GM12875 (cell line): Measurements from ENCODE around the gene MARVELD2.
"Not testable (repeated sequence)": the region's sequence is repeated elsewhere in the genome, so short reads cannot be mapped to it uniquely, and the experiment has no call there.

ENCODE experiments used
- H3K4me3 ChIP-seq: one replicate; pipeline ENCODE4 v1.5.1; 2011; ENCODE audit warnings: low read depth, low read length, control low read depth
- CTCF ChIP-seq: IDR thresholded peaks from 2 replicates; pipeline ENCODE4 v1.5.1; 2011; ENCODE audit warnings: low read depth, mild to moderate bottlenecking, control low read depth, inconsistent platforms, low read length, moderate library complexity, borderline replicate concordance; ENCODE audit not compliant: insufficient read depth

Gene MARVELD2

DNA sequence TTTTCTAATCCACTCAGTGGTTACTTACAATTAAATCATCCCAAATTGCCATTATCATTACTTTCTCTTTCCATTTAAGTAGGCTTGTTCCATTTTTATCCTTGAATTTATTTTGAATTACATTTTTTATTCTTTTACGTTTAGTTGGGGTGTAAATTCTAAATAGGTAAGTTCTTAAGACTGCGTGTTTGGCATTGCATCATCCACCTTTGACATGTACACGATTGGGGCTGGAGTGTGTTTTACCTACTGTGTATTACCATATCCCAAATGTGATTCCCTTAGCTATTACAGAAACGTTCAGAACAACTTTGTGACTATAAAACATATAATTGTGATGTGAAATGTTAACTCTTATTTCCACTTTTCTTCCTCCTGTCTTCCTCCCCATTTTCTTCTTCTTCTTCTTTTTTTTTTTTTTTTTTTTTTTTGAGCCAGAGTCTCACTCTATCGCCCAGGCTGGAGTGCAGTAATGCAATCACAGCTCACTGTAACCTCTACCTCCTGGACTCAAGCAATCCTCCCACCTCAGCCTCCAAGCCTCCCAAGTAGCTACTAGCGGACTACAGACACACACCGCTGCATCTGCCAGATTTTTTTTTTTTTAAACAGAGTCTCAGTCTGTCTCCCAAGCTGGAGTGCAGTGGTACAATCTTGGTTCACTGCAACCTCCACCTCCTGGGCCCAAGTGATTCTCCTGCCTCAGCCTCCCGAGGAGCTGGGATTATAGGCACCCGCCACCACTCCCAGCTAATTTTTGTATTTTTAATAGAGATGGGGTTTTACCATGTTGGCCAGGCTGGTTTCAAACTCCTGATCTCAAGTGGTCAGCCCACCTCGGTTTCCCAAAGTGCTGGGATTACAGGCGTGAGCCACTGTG, 16.7 kb downstream of the MARVELD2 start:
- no peak for TF ChIP-seq CTCF
- H3K4me3 ChIP-seq = no peak overlapping the region

GRCh38 chr5:69432412-69433206, 17.7 kb downstream of the MARVELD2 start:
- TF ChIP-seq CTCF = no peak
- H3K4me3 ChIP-seq = peak overlapping the region; percentile 16

GRCh38 chr5:69435276-69435884, 20.5 kb downstream of the MARVELD2 start:
- H3K4me3 ChIP-seq = not testable (repeated sequence)

DNA sequence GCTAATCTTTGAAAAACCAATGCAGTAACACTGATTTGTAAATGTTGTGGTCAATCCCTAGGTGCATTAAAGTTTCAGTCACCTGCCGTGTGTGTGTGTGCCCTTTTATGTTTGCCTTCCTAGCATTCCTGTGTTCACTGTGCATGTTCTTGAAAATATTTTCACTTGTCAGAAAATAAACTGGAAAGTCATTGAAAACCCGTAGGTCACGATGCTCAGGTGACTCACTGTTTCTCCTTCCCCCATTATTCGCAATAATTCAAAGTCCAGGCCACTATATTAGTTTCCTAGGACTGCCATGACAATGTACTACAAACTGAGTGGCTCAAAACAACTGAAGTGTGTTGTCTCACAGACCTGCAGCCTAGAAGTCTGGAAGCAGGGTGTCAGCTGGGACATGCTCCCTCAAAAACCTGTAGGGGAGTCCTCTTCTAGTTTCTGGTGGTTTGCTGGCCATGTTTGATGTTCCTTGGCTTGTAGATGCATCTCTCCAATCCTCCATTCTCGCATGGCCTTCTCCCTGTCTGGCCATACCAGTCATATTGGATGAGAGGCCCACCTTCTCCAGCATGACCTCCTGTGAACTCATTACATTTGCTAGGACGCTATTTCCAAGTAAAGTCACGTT, 29.3 kb downstream of the MARVELD2 start:
- TF ChIP-seq CTCF = no peak
- no peak overlapping the region for H3K4me3 ChIP-seq

DNA sequence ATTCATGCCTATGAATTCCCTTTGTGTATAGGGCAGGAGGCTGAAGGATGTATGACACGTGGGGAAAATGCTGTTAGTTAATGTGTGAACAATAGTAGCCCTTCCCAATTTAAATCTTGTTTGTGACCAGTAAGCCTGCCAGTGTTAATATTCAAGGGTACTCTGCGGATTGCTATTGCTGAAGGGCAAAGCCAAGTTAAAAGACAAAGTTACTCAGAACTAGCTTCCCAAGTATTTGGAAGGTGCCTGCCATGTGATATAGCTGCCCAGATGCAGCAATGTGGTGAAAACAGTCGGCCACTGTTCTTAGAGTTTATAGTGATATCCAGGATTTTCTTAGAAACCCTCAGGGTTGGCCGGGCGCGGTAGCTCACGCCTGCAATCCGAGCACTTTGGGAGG, 34.6 kb downstream of the MARVELD2 start:
- no peak for TF ChIP-seq CTCF
- H3K4me3 ChIP-seq = no peak overlapping the region

DNA sequence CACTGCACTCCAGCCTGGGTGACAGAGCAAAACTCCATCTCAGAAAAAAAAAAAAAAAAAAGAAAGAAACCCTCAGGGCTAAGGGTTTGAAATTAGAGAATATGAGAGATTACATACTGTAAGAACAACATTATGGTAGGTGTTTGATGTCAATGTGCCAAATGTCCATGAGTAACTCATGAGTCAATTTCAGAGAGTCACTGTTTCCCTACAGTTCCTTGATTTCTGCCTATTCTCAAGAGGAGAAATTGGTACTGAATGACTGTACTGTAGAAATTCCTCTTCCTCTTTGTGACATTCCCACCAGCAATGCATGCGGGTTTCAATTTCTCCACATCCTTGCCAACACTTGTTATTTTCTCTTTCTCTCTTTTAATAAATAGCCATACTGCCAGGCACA, 35.2 kb downstream of the MARVELD2 start:
- H3K4me3 ChIP-seq = no peak overlapping the region
- TF ChIP-seq CTCF = no peak

DNA sequence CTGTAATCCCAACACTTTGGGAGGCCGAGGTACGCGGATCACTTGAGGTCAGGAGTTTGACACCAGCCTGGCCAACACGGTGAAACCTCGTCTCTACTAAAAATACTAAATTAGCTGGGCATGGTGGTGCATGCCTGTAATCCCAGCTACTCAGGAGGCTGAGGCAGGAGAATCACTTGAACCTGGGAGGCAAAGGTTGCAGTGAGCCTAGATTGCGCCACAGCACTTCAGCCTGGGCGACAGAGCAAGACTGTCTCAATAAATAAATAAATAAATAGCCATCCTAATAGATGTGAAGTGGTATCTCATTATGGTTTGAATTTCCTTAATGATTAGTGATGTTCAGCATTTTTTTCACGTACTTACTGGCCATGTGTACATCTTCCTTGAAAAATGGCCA, 35.6 kb downstream of the MARVELD2 start:
- H3K4me3 ChIP-seq = not testable (repeated sequence)
